Ovary (tissue), 9 donors: Measurements from ENCODE around the gene ELP4. TPM values are rescaled to one million over a fixed set of nuclear protein-coding genes. Genes with fewer than 3 reads are reported as not detected.

Source experiments
- DNase-seq, 5 donors: peaks; one replicate each; pipeline ENCODE4 v3.0.0-alpha.2; 2019 to 2020
- H3K27ac ChIP-seq, 2 donors: fragments of 200-600 bp; one replicate each; pipeline versions ENCODE4 v1.5.1 to v1.8.0; 2019 to 2022
- H3K27me3 ChIP-seq: fragments of 200-600 bp; one replicate; pipeline ENCODE4 v1.8.0; 2022
- H3K36me3 ChIP-seq: fragments of 200-600 bp; sonication (generic); one replicate; pipeline ENCODE4 v1.5.1; 2019
- H3K4me1 ChIP-seq: one replicate; pipeline ENCODE4 v1.8.1; 2013; ENCODE audit warnings: mild to moderate bottlenecking, moderate library complexity; ENCODE audit not compliant: insufficient read depth
- H3K4me3 ChIP-seq: fragments of 200-600 bp; sonication (generic); one replicate; pipeline ENCODE4 v1.5.1; 2017
- H3K9me3 ChIP-seq, 2 donors: fragments of 200-600 bp in 1 of 2; sonication (generic) in 1 of 2; one replicate each; pipeline versions ENCODE4 v1.5.1 to v1.8.1; 2013 to 2019; ENCODE audit warnings: mild to moderate bottlenecking in 1 of 2, moderate library complexity in 1 of 2
- CTCF ChIP-seq, 3 donors: fragments of 450-650 bp in 2 of 3; fragments of 200-600 bp in 1 of 3; IDR thresholded peaks; one replicate each; pipeline versions ENCODE4 v1.5.1 to v1.8.0; 2016 to 2022; ENCODE audit warnings: antibody characterized with exemption in 3 of 3, mild to moderate bottlenecking in 1 of 3
- EP300 ChIP-seq: sonication (generic); formaldehyde crosslinking; IDR thresholded peaks from one replicate; pipeline ENCODE4 v1.6.1; 2017; ENCODE audit warnings: antibody characterized with exemption
- POLR2A ChIP-seq: fragments of 450-650 bp; IDR thresholded peaks from one replicate; pipeline ENCODE4 v1.6.1; 2017; ENCODE audit warnings: antibody characterized with exemption, mild to moderate bottlenecking, moderate library complexity
- WGBS, 3 donors: extraction: QIAGEN DNeasy Blood & Tissue Kit in 1 of 3; methylation state at CpG; one replicate each; pipeline versions ENCODE4 v1.1.5 to v1.1.7; 2013 to 2017; 5-methylcytosine and 5-hydroxymethylcytosine counted together
- intact Hi-C, 4 donors: fragments of 100-400 bp; cut with DNase I; formaldehyde crosslinking; loops; one replicate each; pipeline versions ENCODE4 v1.11.0 to v1.15.1; 2022 to 2023
- polyA plus RNA-seq, 2 donors: library from polyadenylated mRNA; stranded (reverse); fragments of 200-250 nt in 1 of 2; fragments of 350-450 nt in 1 of 2; fragmentation: Illumina TruSeq in 1 of 2; extraction: RNeasy Lipid Tissue Mini Kit (QIAGEN cat#74804) in 1 of 2; gene quantifications; one replicate each; pipeline ENCODE4 v1.2.3, GENCODE V29; 2013 to 2014
- total RNA-seq, 7 donors: library from RNA; depleted of rRNA in 2 of 7; stranded (reverse); fragments of >200 nt in 2 of 7; fragmentation: NEBNext Ultra II Directional in 3 of 7; extraction: Animal tissue kit (Norgen Biotek cat#: 25700) in 3 of 7; gene quantifications; one replicate each; pipeline versions ENCODE4 v1.1.0 to v1.2.4, GENCODE V29; 2016 to 2023
- donor health status: DM: no; HTN: no; CAD: no; lungs with moderate emphysema.
- donor health status: DM: no; HTN: no; CAD: no.
- donor health status: Bipolar disorder and iron deficiency.
- donor health status: DM: yes; HTN: yes; CAD: no.
- donor health status: DM: no; HTN: no; CAD: no.
- donor health status: DM: yes; HTN: yes; CAD: no.

ELP4 gene
- total and polyA plus RNA-seq, 9 donors: 9.7 to 25.8 (median 13.8) TPM

GRCh38 chr11:31772412-31772811 lies 262.8 kb downstream of the ELP4 start:
- no peak for DNase-seq
- no peak for TF ChIP-seq POLR2A
- TF ChIP-seq EP300: no peak
- TF ChIP-seq CTCF (IDR thresholded peaks at IDR 0.05): no peak
- Histone ChIP-seq H3K4me1 (no peaks in the 10 kb centered on the region), H3K27me3 (no peaks in the 10 kb centered on the region), H3K4me3 (no peak overlapping the region), H3K9me3 (no peaks in the 10 kb centered on the region), H3K36me3 (no peaks in the 10 kb centered on the region), H3K27ac (no peak overlapping the region)
- intact Hi-C loops: no loop called here
- 13 to 28% (median 16%) methylated on average over 2 of the region's 2 CpGs for WGBS, 3 donors

- Histone ChIP-seq H3K4me1 (peaks cover 1% of the 10 kb centered on the region), H3K27me3 (no peaks in the 10 kb centered on the region), H3K4me3 (no peak overlapping the region), H3K9me3 (no peaks in the 10 kb centered on the region), H3K27ac (no peak overlapping the region), H3K36me3 (no peaks in the 10 kb centered on the region)
- intact Hi-C loops: no loop called here
- WGBS, 3 donors: 82 to 89% (median 84%) methylated on average over 6 of the region's 6 CpGs
- TF ChIP-seq CTCF (IDR thresholded peaks at IDR 0.05) (no peak), POLR2A (no peak), EP300 (no peak)
- DNase-seq: no peak
Measured at GRCh38 chr11:31779374-31779791, 269.8 kb downstream of the ELP4 start.

- no peak overlapping the region for H3K4me3 ChIP-seq
- H3K27me3 ChIP-seq: no peaks in the 10 kb centered on the region
- TF ChIP-seq EP300 (no peak), POLR2A (no peak), CTCF (IDR thresholded peaks at IDR 0.05) (no peak)
- H3K27ac ChIP-seq: no peak overlapping the region
- intact Hi-C loops: no loop called here
- H3K9me3 ChIP-seq: no peaks in the 10 kb centered on the region
- no peak for DNase-seq
- H3K4me1 ChIP-seq: peaks cover 1% of the 10 kb centered on the region
- WGBS, 3 donors: 91 to 98% (median 97%) methylated on average over 4 of the region's 4 CpGs
- no peaks in the 10 kb centered on the region for H3K36me3 ChIP-seq
Measured at GRCh38 chr11:31780078-31780477, 270.5 kb downstream of the ELP4 start.

GRCh38 chr11:31780480-31780971 lies 271.0 kb downstream of the ELP4 start:
- Histone ChIP-seq H3K4me3 (no peak overlapping the region), H3K9me3 (no peaks in the 10 kb centered on the region), H3K27me3 (no peaks in the 10 kb centered on the region), H3K27ac (no peak overlapping the region), H3K36me3 (no peaks in the 10 kb centered on the region), H3K4me1 (peaks cover 1% of the 10 kb centered on the region)
- WGBS, 3 donors: 81 to 91% (median 90%) methylated on average over 5 of the region's 5 CpGs
- no peak for TF ChIP-seq CTCF (IDR thresholded peaks at IDR 0.05)
- TF ChIP-seq POLR2A: no peak
- TF ChIP-seq EP300: no peak
- DNase-seq: no peak
- intact Hi-C loops: no loop called here
